NCI-H2029 treated with DMSO at 0.1 percent for 48 hours (cell line): Measurements from ENCODE around the gene ZFYVE28.
"Not testable (repeated sequence)": the region's sequence is repeated elsewhere in the genome, so short reads cannot be mapped to it uniquely, and the experiment has no call there.

Experiments used
- DNase-seq: peaks from one replicate; lab custom pipeline; 2025; lab: John Stamatoyannopoulos, UW

The ZFYVE28 gene

DNA sequence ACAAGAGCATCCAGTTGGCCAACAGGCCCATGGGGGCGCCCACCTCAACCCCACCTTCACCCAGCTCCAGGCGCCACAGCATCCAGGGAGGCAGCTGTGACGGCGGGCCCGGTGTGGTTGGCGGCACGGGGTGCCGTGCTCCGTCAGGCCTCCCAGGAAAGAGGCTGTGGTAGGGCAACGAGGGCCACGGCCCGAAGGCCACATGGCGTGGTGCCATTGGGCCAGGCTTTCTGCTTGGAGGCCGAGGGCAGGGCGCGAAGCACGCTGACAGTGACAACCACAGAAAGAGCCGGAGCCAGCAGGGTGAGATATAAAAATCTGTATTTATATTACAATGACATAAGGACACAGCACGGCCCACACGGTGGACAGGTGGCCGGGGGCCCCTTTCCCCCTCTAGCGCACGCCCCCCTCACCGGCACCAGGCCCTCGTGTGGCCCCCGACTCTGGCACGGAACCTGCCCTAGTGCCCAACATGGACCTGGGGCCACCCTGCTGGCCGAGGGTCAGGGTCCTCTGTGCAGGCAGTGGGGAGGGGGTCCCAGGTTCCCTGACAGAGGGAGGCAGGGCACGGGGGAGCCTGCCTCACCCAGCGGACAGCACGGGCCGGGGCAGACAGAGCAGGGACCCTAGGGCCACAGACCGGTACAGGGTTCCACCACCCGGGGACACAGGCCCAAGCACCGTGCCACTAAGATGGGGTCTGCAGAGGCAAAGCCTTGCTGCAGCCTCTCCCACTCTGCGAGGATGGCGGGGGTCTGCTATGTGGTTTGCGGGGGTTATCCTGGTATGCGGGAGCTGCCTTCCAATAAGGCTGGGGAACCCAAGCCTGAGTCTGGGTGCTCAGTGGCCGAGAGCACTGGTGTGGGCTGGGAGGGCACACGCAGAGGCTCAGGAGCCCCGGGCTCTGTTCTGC is 171.1 kb downstream of the ZFYVE28 start:
- DNase-seq: no peak

DNA sequence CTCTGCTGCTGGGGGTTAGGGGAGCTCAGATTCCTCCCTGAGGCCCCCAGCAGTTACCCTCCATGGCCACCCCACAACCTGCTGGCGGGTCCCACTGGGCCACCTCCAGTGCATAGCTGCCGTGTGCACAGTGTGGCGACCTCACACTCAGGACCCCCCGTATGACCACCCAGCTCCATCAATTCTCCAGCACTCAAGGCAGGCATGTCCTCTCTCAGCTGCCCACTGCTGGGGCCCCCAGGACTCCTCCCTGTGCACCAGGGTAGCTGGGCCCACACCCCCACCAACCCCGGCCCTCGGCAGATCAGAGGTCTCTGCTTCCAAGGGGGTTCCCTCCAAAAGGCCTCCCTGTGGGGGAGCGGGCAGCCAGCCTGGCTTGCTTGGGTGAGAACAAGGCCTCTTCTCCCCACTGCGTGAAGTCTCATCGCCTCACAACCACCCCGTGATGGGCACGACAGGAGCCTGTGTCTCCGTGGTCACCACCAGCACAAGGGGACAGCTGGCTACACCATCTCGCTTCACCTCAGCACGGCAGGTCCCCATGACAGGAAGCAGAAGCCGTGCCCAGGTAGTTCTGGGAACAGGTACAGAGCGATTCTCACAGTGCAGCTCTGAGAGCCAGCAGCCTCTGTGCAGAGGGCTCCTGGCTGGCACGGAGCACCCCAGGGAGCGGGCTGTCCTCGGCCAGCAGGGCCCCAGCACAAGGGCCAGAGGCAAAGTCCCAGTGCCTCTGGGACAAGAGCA is 171.9 kb downstream of the ZFYVE28 start:
- no peak for DNase-seq

DNA sequence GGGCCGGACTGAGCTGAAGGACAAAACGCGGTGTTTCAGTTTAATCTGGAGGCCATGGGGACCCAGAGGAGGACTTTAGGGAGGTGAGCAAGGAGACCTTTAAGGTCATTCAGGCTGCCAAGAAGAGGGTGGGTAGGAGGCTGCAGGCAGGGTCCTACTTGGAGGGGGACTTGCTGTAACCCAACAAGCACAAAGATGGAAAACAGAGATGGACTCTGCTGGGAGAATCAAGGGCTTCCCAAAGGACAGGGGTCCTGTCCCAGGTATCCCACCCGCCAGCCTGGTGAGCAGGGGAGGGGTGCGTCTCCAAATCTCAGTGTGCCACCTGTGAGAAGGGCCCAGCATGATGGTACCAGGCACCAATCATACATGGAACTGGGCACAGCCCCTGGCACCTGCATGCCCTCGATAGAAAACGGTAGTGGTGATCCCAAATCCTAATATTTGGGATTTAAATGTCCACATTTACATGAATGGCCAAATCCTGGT is 172.6 kb downstream of the ZFYVE28 start:
- DNase-seq: no peak

DNA sequence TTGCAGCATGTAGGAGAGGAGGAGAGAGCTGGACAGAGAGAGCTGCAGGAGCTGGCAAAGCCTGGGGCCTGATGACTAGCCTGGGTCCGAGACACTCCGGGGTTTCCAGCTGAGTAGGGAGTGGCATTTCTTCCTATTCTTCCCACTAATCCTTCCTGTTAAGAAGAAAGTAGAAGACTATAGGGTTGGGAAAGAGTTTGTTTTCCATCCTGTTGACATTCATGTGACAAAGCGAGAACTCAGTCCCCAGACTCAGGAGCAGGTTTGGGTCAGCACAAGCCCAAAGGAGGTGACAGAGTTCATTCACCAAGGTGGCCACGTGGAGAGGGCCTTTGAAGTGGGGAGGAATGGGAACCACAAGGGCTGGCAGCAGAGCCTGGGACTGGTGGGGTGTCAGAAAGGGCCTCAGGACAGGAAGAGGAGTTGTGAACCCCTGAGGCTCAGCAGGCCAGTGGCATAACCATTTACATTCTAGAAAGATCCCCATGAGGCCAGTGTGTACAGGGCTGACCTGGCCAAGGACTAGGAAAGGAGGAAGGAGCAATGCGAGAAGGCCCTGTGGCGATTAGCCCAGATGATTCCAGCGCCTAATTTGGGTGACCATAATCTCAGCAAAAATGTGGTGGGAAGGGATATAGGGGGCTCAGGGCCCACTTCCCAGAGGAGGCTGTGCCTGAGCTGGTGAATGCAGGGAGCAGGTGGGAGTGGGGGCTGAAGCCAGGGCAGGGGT is 173.2 kb downstream of the ZFYVE28 start:
- no peak for DNase-seq

DNA sequence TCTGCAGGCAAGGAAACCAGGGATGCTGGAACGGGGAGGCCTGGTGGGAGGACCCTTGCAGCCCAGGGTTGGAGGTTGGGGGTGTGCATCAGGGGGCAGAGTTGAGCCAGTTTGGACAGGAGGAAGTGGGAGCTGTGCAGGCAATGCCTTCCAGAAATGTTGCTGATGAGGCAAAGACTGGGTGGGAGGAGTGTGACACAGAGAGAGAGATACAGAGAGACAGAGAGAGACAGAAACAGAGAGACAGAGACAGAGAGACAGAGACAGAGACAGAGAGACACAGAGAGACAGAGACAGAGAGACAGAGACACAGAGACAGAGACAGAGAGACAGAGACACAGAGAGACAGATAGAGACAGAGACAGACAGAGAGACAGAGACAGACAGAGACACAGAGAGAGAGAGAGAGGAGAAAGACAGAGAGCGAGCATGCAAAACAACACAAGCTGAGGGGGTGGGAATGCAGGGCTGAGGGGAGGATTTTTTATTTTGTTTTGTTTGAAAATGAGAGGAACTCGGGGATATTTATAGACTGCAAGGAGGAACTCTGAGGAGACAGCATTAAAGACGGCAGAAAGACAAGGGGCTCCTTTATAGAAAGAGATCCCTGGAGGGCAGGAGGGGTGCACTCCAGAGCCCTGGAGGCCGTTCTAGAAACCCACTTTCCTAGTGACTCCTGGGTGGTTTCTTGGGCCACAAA is 174.6 kb downstream of the ZFYVE28 start:
- no peak for DNase-seq

DNA sequence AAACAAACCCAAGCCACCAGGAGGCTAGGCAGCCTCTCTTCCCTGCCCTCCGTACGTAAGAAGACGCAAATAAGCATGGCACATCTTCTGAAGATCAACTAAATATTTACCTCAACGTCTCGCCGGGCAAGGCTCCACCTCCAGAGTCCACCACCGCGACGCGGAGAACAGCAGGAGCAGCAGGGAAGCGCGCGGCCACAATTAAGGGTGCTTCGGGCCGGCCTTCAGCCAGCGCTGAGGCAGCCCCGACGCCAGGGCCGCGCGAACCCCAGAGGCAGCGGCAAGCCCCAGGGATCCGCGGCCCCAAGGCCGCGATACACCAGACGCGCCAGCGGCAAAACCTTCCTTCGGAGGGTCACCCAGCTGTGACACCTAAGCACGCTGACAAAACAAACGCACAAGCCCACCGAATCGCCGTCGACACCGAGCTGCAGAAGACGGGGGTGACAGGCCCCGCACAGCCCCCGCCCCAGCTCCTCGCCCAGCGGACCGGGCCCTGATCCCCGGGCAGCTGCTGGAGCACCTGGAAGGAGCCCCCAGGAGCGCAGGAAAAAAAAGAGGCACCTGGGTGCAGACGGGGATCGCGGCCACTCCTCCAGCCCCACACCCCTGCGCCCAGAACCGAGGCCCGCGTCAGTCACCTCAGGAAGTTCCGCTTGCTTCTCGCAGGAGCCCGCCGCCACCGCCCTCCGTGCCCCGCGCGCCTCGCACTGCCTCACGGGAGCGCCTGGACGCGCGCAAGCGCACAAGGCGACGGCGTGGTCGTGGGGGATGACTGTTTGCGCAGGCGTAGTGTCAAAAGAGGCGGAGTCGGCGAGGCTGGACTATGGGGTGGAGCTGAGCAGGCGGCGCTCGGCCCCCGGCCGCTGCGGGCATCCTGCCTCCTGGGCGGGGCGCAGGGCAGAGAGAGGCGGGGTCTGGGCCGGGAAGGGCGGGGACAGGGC is 176.8 kb downstream of the ZFYVE28 start, which contains the start of the genes HAUS3 and POLN:
Gene HAUS3, minus strand, starts transcription at position 712 of the 944 bp plus-strand sequence. CDS start 1,175 bp downstream, outside the sequence.
Gene POLN, minus strand, starts transcription at position 712 of the 944 bp plus-strand sequence. CDS start 12,890 bp downstream, outside the sequence.
- peak; percentile 93 for DNase-seq

DNA sequence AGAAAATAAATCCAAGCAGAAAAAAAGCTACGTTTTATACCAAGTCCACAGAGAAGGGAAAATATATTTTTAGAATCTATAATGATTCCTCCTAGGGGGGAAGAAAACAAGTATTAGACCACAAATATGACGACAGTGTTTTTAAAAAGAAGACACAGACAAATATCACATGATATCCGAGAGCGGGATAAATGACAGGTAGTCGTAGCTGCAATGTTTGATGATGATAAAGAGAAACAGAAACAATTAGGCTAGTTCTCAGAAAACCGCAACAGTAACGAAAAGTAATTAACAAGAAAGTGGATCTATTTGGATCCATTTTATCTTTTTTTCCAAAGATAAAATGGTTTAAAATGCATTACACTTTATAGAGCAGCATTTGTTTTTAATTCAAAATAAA is 177.4 kb downstream of the ZFYVE28 start:
- no peak for DNase-seq

DNA sequence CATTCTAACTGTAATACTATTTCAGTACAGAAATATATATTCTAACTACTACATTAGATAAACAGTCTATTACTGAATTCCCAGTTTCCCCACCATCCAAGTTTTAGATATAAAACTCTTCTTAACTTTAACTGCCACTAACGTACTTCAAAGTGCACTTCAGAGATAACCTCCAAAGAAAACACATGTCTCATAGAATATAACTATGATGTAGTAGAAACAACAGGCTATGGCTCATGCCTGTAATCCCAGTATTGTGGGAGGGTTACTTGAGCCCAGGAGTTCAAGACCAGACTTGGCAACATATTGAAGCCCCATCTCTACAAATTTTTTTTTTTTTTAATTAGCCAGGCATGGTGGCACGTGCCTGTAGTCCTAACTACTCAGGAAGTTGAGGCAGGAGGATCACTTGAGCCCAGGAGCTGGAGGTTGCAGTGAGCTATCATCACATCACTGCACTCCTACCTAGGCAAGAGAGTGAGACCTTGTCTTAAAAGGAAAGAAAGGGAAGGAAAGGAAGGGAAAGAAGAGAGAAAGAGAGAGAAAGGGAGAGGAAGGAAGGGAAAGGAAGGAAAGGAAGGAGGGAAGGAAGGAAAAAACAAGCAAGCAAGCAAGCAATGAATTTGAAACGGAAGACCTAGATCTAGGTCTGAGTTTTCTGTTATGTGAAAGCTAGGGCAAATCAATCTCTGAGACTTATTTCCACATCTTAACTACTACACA is 181.3 kb downstream of the ZFYVE28 start:
- no peak for DNase-seq

DNA sequence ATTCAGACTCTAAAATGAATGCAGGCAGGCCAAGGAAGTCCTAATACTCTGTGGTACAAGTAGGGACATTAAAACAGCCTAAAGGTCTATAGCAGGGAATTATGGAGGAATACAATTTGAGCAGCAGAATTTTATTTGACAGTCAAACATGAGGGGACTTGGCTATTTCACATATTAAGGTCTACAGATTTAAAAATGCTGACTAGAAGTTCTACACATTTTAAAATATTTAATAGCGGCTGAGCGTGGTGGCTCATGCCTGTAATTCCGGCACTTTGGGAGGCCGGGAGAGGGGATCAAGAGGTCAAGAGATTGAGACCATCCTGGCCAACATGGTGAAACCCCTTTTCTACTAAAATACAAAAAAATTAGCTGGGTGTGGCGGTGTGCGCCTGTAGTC is 187.4 kb downstream of the ZFYVE28 start:
- DNase-seq: no peak

DNA sequence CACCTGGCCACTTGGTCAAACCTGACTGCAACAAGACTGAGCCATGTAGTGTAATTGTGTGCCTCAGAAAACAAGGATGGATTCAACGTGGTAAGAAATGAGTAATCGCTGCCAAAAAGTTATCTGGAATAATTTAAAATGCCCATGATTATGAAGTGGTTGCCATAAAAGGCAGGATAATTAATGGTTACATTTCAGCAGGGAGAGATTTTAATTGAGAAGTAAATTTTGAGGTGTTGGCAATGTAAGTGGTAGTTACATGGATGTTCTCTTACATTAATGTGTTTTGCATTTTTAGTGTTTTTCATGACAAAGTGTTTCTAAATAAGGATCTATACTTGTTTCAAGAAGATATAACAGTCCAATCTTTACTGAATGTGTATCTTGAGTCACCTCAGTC is 192.2 kb downstream of the ZFYVE28 start:
- no peak for DNase-seq

DNA sequence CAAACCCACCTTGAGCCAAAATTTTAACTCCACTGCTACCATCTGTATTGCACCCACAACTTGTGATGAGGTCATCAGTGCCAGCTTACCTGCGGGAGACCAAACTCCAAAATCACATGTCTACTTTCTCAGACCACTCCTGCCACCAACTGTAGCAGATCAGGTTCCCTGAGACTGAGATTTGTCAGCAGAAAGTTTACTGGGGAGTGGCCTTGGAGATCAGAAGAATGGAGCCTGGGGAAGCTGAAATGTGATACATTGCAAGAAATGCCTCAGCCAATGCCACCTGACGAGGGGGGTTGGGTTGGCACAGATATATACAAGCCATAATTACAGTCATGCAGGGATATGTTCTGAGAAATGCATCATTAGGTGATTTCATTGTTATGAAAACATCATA is 195.6 kb downstream of the ZFYVE28 start:
- no peak for DNase-seq

DNA sequence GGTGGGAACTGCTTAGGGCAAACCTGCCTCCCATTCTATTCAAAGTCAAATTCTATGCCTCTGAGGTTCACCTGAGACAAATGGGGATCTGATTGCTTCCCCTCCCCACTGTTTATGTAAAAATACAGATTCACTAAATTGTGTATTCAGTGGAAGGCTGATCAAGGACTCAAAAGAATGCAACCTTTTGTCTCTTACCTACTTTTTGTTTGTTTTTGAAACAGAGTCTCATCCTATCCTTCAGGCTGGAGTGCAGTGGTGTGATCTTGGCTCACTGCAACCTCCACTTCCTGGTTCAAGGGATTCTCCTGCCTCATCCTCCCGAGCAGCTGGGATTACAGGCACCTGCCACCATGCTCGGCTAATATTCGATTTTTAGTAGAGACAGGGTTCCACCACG is 197.1 kb downstream of the ZFYVE28 start:
- not testable (repeated sequence) for DNase-seq

DNA sequence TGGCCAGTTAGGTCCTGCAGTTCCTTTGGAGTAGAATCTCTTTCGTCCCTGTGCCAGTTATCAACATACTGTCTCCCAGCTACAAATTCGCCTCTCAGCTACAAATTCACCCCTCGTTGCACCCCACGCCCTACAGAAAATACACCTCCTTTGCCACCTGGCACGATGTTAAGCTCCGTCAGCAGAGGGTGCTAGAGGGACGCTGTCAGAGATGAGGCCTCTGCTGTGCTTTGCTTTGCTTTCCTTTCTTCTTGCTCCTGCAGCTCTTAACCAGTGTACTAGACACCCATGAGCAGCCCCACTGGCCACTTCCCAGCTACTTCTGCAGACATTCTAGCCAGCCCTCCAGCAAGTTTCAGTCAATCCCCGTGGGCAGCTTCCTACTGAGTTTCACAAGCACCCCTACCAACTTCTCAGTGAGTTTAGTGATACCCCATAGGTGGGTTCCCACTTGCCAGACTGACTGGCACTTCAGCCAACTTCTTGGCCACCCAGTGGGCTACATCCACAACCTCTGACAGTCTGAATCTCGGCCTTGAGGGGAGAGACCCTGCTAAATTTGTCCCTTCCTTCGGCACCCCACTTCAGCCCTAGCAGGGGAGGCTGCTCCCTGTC is 198.3 kb downstream of the ZFYVE28 start:
- peak; percentile 51 for DNase-seq
